Measurements from ENCODE around the gene CEP78. TPM values are rescaled to one million over a fixed set of nuclear protein-coding genes. Genes with fewer than 3 reads are reported as not detected.

CEP78 gene
- total and polyA plus RNA-seq, 12 donors: 1.7 to 5.7 (median 3.2) TPM

DNA sequence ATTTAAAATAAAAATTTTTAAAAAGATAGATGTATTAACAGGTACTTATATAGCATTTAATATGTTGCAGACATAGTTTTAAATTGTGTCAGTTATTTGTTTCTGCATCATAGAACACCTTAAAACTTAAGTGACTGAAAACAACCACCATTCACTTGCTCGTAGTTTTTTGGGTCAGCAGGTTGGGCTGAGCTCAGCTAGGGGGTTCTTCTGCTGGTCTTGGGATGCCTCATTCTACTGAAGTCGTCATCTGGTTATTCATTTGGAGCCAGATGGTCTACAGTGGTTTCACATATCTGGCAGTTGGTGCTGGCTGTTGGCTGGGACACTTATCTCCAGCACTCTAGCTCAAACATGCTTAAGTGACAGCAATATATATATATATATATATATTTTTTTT lies 90.7 kb downstream of the CEP78 start:
- Histone ChIP-seq H3K27ac (no peak overlapping the region), H3K4me1 (peaks cover 0 to 8% (median 4%) of the 10 kb centered on the region in 9 donors), H3K27me3 (peaks cover 0 to 4% (median 0%) of the 10 kb centered on the region in 7 donors), H3K36me3 (no peaks in the 10 kb centered on the region), H3K9me3 (peaks cover 0 to 3% (median 0%) of the 10 kb centered on the region in 11 donors), H3K4me3 (no peak overlapping the region)
- DNase-seq (no peak), ATAC-seq (no peak)
- intact Hi-C loops (cut with DNase I): no loop called here
- 89 to 91% methylated on average over 2 of the region's 2 CpGs for WGBS, 2 donors
- TF ChIP-seq, protein P1, sequence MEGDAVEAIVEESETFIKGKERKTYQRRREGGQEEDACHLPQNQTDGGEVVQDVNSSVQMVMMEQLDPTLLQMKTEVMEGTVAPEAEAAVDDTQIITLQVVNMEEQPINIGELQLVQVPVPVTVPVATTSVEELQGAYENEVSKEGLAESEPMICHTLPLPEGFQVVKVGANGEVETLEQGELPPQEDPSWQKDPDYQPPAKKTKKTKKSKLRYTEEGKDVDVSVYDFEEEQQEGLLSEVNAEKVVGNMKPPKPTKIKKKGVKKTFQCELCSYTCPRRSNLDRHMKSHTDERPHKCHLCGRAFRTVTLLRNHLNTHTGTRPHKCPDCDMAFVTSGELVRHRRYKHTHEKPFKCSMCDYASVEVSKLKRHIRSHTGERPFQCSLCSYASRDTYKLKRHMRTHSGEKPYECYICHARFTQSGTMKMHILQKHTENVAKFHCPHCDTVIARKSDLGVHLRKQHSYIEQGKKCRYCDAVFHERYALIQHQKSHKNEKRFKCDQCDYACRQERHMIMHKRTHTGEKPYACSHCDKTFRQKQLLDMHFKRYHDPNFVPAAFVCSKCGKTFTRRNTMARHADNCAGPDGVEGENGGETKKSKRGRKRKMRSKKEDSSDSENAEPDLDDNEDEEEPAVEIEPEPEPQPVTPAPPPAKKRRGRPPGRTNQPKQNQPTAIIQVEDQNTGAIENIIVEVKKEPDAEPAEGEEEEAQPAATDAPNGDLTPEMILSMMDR (IDR thresholded peaks at IDR 0.05): no peak

Other genes starting within 250 kb of the CEP78 start
- 10 to 100 TPM in 9 of 10 donors, 1 to 10 TPM in 1; 6.9 to 19.8 (median 13.8) TPM for gene GNAQ, start 204.3 kb upstream of the CEP78 start, total RNA-seq
- 10 to 100 TPM in 1 of 2 donors, 1 to 10 TPM in 1; 5.4 to 10.6 TPM for gene GNAQ, start 204.3 kb upstream of the CEP78 start, polyA plus RNA-seq
- gene PSAT1, start 61.0 kb downstream of the CEP78 start, total RNA-seq: 1 to 10 TPM in 2 of 10 donors, under 1 TPM in 7, not detected in 1; 0.28 to 2.4 (median 0.39) TPM
- 1 to 10 TPM in 1 of 2 donors, under 1 TPM in 1; 0.95 to 4.0 TPM for gene PSAT1, start 61.0 kb downstream of the CEP78 start, polyA plus RNA-seq

All from heart right ventricle (tissue), 16 donors.